ENCODE measurements around the gene AGK.

AGK gene

GRCh38 chr7:141573511-141573910 is 22.3 kb downstream of the AGK start:
- Histone ChIP-seq H2AFZ (ENCODE audit: insufficient read depth, low read length, poor library complexity) (no peak overlapping the region), H4K91ac (ENCODE audit: low read depth, low read length) (no peak overlapping the region), H3K36me3 (ENCODE audit: control insufficient read depth in 1 of 2, insufficient read depth in 2 of 2, low read length in 2 of 2) (peaks cover 4 to 5% of the 10 kb centered on the region in 2 experiments), H3K23ac (ENCODE audit: low read length) (no peak overlapping the region), H2BK5ac (ENCODE audit: low read depth, low read length, poor library complexity) (no peak overlapping the region), H3K27ac (ENCODE audit: low read depth, low read length) (no peak overlapping the region), H3K9me3 (ENCODE audit: insufficient read depth, low read depth, low read length) (peaks cover 3% of the 10 kb centered on the region), H3K4ac (ENCODE audit: low read depth, low read length) (no peak overlapping the region), H3K18ac (ENCODE audit: low read length) (no peak overlapping the region), H3K79me1 (ENCODE audit: low read length) (no peaks in the 10 kb centered on the region), H3K9ac (ENCODE audit: low read length) (no peak overlapping the region), H3K4me3 (ENCODE audit: low read depth, low read length) (no peak overlapping the region), H3K79me2 (ENCODE audit: control insufficient read depth, insufficient read depth, low read length, poor library complexity) (no peaks in the 10 kb centered on the region), H2BK120ac (ENCODE audit: insufficient read depth, low read length, poor library complexity) (no peak overlapping the region), H4K12ac (ENCODE audit: low read depth, low read length) (no peak overlapping the region), H3K27me3 (ENCODE audit: insufficient read depth, low read length) (no peaks in the 10 kb centered on the region), H2AK5ac (ENCODE audit: low read length) (no peak overlapping the region), H2BK12ac (ENCODE audit: low read length) (no peak overlapping the region), H3K14ac (ENCODE audit: low read length) (no peak overlapping the region), H4K8ac (ENCODE audit: low read depth, low read length) (no peak overlapping the region), H3K4me2 (ENCODE audit: low read length) (no peak overlapping the region), H3K4me1 (ENCODE audit: control insufficient read depth in 1 of 2, insufficient read depth in 2 of 2, low read length in 2 of 2) (no peaks in the 10 kb centered on the region)
- DNase-seq = no peak
- no CpG with 5 or more reads among the region's 6 CpGs for WGBS (ENCODE audit: extremely low coverage, insufficient coverage, insufficient read length)

- Histone ChIP-seq H3K23ac (ENCODE audit: low read length) (no peak overlapping the region), H3K27me3 (ENCODE audit: insufficient read depth, low read length) (no peaks in the 10 kb centered on the region), H2BK5ac (ENCODE audit: low read depth, low read length, poor library complexity) (no peak overlapping the region), H3K14ac (ENCODE audit: low read length) (no peak overlapping the region), H3K18ac (ENCODE audit: low read length) (no peak overlapping the region), H2BK12ac (ENCODE audit: low read length) (no peak overlapping the region), H3K27ac (ENCODE audit: low read depth, low read length) (no peak overlapping the region), H3K36me3 (ENCODE audit: control insufficient read depth in 1 of 2, insufficient read depth in 2 of 2, low read length in 2 of 2) (peaks cover 4 to 5% of the 10 kb centered on the region in 2 experiments), H2BK120ac (ENCODE audit: insufficient read depth, low read length, poor library complexity) (no peak overlapping the region), H3K79me1 (ENCODE audit: low read length) (no peaks in the 10 kb centered on the region), H3K4ac (ENCODE audit: low read depth, low read length) (no peak overlapping the region), H4K8ac (ENCODE audit: low read depth, low read length) (no peak overlapping the region), H3K9ac (ENCODE audit: low read length) (no peak overlapping the region), H4K91ac (ENCODE audit: low read depth, low read length) (no peak overlapping the region), H3K4me1 (ENCODE audit: control insufficient read depth in 1 of 2, insufficient read depth in 2 of 2, low read length in 2 of 2) (no peaks in the 10 kb centered on the region), H2AFZ (ENCODE audit: insufficient read depth, low read length, poor library complexity) (no peak overlapping the region), H3K4me2 (ENCODE audit: low read length) (no peak overlapping the region), H4K12ac (ENCODE audit: low read depth, low read length) (no peak overlapping the region), H2AK5ac (ENCODE audit: low read length) (no peak overlapping the region), H3K4me3 (ENCODE audit: low read depth, low read length) (no peak overlapping the region), H3K79me2 (ENCODE audit: control insufficient read depth, insufficient read depth, low read length, poor library complexity) (no peaks in the 10 kb centered on the region), H3K9me3 (ENCODE audit: insufficient read depth, low read depth, low read length) (peaks cover 3% of the 10 kb centered on the region)
- no peak for DNase-seq
- no CpG with 5 or more reads among the region's 1 CpG for WGBS (ENCODE audit: extremely low coverage, insufficient coverage, insufficient read length)
Observed at GRCh38 chr7:141575164-141575563, 24.0 kb downstream of the AGK start.

GRCh38 chr7:141575654-141576448 is 24.6 kb downstream of the AGK start:
- Histone ChIP-seq H3K23ac (ENCODE audit: low read length) (no peak overlapping the region), H2BK12ac (ENCODE audit: low read length) (no peak overlapping the region), H2BK120ac (ENCODE audit: insufficient read depth, low read length, poor library complexity) (no peak overlapping the region), H3K4me2 (ENCODE audit: low read length) (no peak overlapping the region), H3K27me3 (ENCODE audit: insufficient read depth, low read length) (no peaks in the 10 kb centered on the region), H4K8ac (ENCODE audit: low read depth, low read length) (no peak overlapping the region), H3K36me3 (ENCODE audit: control insufficient read depth in 1 of 2, insufficient read depth in 2 of 2, low read length in 2 of 2) (peaks cover 4 to 5% of the 10 kb centered on the region in 2 experiments), H3K18ac (ENCODE audit: low read length) (no peak overlapping the region), H2AFZ (ENCODE audit: insufficient read depth, low read length, poor library complexity) (no peak overlapping the region), H3K14ac (ENCODE audit: low read length) (no peak overlapping the region), H4K91ac (ENCODE audit: low read depth, low read length) (no peak overlapping the region), H3K79me1 (ENCODE audit: low read length) (no peaks in the 10 kb centered on the region), H3K79me2 (ENCODE audit: control insufficient read depth, insufficient read depth, low read length, poor library complexity) (no peaks in the 10 kb centered on the region), H2BK5ac (ENCODE audit: low read depth, low read length, poor library complexity) (no peak overlapping the region), H3K4me1 (ENCODE audit: control insufficient read depth in 1 of 2, insufficient read depth in 2 of 2, low read length in 2 of 2) (no peaks in the 10 kb centered on the region), H3K4me3 (ENCODE audit: low read depth, low read length) (no peak overlapping the region), H2AK5ac (ENCODE audit: low read length) (no peak overlapping the region), H4K12ac (ENCODE audit: low read depth, low read length) (no peak overlapping the region), H3K4ac (ENCODE audit: low read depth, low read length) (no peak overlapping the region), H3K27ac (ENCODE audit: low read depth, low read length) (no peak overlapping the region), H3K9me3 (ENCODE audit: insufficient read depth, low read depth, low read length) (peaks cover 5% of the 10 kb centered on the region), H3K9ac (ENCODE audit: low read length) (no peak overlapping the region)
- no peak for DNase-seq
- WGBS (ENCODE audit: extremely low coverage, insufficient coverage, insufficient read length) = no CpG with 5 or more reads among the region's 2 CpGs

GRCh38 chr7:141577043-141577839 is 26.0 kb downstream of the AGK start:
- Histone ChIP-seq H3K4me3 (ENCODE audit: low read depth, low read length) (no peak overlapping the region), H2AK5ac (ENCODE audit: low read length) (no peak overlapping the region), H3K27ac (ENCODE audit: low read depth, low read length) (no peak overlapping the region), H3K4me2 (ENCODE audit: low read length) (no peak overlapping the region), H3K36me3 (ENCODE audit: control insufficient read depth in 1 of 2, insufficient read depth in 2 of 2, low read length in 2 of 2) (peaks cover 4 to 5% of the 10 kb centered on the region in 2 experiments), H4K8ac (ENCODE audit: low read depth, low read length) (no peak overlapping the region), H4K91ac (ENCODE audit: low read depth, low read length) (no peak overlapping the region), H3K27me3 (ENCODE audit: insufficient read depth, low read length) (no peaks in the 10 kb centered on the region), H3K14ac (ENCODE audit: low read length) (no peak overlapping the region), H3K79me1 (ENCODE audit: low read length) (no peaks in the 10 kb centered on the region), H4K12ac (ENCODE audit: low read depth, low read length) (no peak overlapping the region), H3K9ac (ENCODE audit: low read length) (no peak overlapping the region), H3K18ac (ENCODE audit: low read length) (no peak overlapping the region), H3K79me2 (ENCODE audit: control insufficient read depth, insufficient read depth, low read length, poor library complexity) (no peaks in the 10 kb centered on the region), H3K9me3 (ENCODE audit: insufficient read depth, low read depth, low read length) (peaks cover 5% of the 10 kb centered on the region), H2BK120ac (ENCODE audit: insufficient read depth, low read length, poor library complexity) (no peak overlapping the region), H2BK5ac (ENCODE audit: low read depth, low read length, poor library complexity) (no peak overlapping the region), H3K23ac (ENCODE audit: low read length) (no peak overlapping the region), H3K4me1 (ENCODE audit: control insufficient read depth in 1 of 2, insufficient read depth in 2 of 2, low read length in 2 of 2) (no peaks in the 10 kb centered on the region), H3K4ac (ENCODE audit: low read depth, low read length) (no peak overlapping the region), H2AFZ (ENCODE audit: insufficient read depth, low read length, poor library complexity) (no peak overlapping the region), H2BK12ac (ENCODE audit: low read length) (no peak overlapping the region)
- no peak for DNase-seq
- WGBS (ENCODE audit: extremely low coverage, insufficient coverage, insufficient read length) = no CpG with 5 or more reads among the region's 6 CpGs

Data from trophoblast cell (in vitro differentiated cells and primary cell).